ENCODE data around the gene EPHB2.

EPHB2 gene

DNA sequence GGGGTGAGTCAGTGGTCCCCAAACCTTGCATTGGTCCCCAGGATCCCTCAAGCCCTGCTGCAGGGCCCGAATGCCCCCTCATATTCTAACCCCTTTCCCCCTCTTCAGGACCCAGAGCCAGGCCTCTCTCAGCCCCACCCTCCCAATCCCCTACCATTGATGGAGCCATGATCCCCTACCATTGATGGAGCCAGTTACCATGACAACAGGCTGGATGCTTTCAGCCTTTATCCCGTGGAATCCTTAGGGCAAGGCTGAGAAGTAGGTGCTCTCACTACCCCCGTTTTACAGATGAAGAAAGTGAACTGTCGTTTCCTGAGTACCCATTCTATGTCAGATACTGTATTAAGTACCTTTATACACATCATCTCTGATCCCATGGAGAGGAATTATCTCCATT, 70.8 kb downstream of the EPHB2 start:
- no peak for DNase-seq (ENCODE audit: low spot score)

DNA sequence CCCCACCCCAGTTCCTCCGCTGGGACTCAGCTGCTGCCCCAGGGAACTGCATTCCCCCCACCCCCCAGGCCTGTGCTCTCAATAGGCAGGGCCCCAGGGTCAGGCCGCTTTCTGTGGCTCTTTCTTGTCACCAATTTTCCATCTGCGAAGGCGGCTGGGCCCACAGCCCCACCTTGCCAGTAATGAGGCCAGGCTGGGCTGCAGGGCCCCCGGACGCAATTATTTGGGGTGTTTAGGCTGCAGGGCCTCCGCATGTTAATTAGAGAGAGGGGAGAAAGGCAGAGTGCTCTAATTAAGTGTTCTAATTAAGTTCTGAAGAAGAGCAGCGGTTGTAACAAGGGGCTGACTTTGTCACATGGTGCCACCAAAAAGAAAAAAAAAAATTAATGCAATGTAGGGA, 71.8 kb downstream of the EPHB2 start:
- no peak for DNase-seq (ENCODE audit: low spot score)

DNA sequence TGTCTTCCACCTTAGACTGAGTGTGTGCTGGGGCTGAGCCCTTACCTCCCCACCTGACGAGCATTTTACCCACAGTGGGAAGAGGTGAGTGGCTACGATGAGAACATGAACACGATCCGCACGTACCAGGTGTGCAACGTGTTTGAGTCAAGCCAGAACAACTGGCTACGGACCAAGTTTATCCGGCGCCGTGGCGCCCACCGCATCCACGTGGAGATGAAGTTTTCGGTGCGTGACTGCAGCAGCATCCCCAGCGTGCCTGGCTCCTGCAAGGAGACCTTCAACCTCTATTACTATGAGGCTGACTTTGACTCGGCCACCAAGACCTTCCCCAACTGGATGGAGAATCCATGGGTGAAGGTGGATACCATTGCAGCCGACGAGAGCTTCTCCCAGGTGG, 73.7 kb downstream of the EPHB2 start:
- DNase-seq (ENCODE audit: low spot score) = no peak

DNA sequence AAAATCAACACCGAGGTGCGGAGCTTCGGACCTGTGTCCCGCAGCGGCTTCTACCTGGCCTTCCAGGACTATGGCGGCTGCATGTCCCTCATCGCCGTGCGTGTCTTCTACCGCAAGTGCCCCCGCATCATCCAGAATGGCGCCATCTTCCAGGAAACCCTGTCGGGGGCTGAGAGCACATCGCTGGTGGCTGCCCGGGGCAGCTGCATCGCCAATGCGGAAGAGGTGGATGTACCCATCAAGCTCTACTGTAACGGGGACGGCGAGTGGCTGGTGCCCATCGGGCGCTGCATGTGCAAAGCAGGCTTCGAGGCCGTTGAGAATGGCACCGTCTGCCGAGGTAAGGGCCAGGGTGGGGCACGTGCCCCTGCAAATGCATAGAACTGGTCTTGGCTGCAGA, 74.1 kb downstream of the EPHB2 start:
- no peak for DNase-seq (ENCODE audit: low spot score)

DNA sequence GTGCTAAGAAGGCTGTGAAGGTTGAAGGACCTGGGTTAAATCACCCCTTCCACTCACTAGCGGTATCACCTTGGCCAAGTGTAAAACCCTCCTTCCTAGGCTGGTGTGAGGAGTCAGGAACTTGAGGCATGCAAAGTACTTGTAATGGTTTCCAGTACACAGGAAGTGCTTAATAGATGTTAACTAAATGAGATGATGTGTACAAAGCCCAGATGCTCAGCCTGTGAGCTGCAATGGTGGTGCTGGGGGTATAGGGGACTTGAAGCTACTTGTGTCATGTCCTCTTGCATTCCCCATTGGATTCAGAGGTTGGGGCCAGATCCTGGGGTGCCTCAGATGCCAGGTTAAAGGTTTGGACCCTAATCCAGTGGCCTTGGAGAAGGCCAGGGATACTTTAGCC, 75.5 kb downstream of the EPHB2 start:
- DNase-seq (ENCODE audit: low spot score) = no peak

DNA sequence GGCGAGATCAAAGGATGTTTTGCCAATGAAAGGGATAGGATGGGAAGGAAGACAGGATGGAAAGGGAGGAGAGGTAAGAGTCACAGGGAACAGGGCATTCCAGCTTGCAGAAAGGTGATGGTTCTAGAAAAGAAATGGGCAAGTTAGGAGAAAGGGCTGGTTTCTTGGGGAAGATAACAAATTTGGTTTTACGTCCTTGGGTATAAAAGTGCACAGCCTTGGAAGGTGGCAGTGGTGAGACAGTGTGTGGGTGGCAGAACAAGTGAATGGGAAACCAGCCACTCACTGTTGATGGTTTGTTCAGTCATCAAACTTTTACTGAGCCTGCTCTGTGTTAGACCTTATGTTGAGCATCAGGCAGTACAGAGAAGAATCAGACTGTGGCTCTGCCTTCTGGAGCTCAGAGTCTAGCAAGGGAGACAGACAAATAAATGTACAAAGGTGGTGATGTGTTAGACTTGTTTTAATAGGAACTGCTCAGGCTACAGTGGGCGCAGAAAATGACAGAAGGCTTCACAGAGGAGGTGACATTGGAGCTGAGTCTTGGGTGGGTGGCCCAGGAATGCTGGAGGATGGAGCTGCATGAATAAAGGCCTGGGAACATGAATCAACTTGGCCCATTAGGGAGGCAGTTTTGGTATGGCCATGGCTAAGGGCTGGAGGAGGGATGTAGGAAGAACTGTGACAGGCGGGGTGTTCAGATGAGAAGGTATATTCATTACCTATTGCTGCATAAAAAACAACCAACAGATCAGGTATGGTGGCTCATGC, 76.3 kb downstream of the EPHB2 start:
- no peak for DNase-seq (ENCODE audit: low spot score)

DNA sequence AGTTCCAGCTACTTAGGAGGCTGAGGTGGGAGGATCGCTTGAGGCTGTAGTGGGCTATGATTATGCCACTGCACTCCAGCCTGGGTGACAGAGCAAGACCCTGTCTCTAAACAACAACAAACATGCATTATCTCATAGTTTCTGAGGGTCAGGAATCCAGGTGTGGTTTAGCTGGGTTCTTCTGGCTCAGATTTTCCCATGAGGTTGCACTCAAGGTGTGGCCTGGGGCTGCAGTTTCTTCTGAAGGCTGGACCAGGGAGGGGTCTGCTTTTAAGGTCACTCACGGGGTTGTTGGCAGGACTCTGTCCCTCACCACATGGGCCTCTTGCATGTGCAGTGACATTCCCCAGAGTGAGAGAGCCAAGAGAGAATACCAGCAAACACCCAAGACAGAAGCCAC, 77.0 kb downstream of the EPHB2 start:
- no peak for DNase-seq (ENCODE audit: low spot score)

DNA sequence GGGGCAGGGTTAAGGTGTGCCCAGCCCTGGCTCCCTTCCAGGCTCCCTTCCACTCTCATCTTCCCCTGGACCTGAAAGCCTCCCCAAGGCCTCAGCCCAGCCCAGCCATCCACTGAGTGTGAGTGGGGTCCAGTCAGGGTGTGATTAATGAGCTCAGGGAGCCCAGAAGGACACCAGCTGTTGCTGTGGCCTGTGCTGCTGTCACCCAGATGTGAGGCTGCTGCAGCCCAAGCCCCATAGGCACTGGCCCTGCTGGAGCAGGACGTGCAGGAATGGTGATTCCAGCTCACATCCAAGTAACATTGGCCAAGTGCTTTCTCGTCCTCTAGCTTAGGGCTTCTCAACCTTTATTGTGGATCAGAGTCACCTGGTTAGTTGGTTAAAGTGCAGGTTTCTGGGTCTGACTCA, 77.6 kb downstream of the EPHB2 start:
- no peak for DNase-seq (ENCODE audit: low spot score)

DNA sequence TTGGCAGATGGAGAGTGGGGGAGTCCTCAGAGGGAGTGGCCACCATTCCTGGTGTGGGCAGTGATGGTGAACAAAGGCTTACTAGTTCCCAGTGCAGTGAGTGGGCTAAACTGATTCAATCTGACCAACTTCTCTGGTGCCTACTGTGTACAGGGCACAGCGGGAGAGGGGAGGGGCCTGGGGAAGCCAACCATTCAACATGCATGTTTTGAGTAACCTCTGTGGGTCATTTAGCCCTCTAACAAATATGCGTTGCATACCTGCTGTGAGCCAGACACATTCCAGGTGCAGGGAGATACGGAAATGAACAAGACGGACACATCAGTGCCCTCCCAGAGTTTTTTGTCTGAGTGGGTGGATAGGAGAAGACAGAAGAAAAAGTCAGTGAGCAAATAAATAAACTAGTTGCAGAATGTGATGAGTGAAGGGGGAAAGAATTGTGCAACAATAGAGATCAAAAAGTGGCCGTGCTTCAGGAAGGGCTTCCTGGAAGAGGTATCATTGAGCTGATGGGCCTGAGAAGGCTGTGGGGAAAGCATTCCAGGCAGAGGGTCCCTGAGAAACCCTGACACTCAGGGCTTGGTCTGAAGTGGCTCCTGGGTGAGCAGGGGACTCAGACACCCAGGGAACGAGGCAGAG, 78.8 kb downstream of the EPHB2 start:
- DNase-seq (ENCODE audit: low spot score) = no peak

DNA sequence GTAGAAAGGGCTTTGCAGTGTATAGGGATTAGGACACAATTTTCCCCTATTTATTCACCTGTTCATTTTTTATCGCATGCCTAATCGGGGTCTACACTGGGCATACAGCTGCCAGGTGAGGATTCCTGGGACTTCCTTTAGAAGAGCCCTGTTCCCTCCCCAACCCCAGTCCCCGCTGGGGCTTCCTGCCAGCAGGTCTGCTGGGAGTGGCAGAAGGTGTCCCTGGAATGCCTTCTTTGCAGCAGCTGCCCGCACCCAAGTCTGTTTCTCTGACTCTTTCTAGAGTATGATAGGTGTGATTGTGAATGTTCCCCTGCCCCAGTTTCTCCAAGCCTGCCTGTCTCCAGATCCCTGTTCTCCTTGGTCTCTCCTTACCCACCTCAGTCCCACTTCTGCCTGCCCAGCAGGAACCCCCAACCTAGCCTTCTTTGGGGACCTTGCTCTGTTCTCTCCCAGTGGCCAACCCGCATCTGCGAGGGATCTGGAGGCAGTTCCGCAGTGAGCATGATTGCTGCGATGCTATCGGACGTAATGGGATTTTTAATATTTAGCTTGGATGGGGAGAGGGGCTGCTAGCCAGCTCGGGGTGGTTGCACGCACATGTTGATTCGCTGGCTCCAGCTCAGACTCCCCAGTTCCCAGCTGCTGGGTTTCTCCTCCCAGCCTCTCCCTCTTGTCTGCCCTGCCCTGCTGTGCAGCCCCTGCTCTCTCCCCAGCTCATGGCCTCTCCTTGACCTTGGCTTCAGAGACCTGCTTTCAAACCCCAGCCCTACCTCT, 79.8 kb downstream of the EPHB2 start:
- DNase-seq (ENCODE audit: low spot score) = no peak

DNA sequence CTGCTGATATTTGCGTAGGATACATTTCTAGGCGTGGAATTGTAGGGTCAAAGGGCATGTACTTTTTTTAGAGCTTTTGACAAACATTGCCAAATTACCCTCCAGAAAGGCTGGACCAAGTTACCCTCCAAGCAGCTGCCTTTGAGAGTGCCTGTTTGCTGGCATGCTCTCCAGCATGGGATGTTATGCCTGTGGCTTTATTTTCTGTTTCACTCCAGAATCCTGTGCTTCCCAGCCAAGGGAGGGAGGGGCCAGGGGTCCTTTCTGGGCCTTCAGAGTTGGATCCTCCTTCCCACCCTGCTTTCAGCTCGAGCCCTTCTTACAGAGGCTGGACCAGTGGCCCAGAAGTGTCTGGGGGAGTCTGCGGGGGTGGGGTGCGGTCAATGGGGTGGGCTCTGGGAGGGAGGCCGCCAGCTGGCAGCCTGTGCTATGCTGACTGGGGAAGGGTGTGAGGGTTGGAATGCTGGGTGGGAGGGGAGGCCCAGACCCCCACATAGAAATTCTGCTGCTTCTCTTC, 81.2 kb downstream of the EPHB2 start:
- no peak for DNase-seq (ENCODE audit: low spot score)

DNA sequence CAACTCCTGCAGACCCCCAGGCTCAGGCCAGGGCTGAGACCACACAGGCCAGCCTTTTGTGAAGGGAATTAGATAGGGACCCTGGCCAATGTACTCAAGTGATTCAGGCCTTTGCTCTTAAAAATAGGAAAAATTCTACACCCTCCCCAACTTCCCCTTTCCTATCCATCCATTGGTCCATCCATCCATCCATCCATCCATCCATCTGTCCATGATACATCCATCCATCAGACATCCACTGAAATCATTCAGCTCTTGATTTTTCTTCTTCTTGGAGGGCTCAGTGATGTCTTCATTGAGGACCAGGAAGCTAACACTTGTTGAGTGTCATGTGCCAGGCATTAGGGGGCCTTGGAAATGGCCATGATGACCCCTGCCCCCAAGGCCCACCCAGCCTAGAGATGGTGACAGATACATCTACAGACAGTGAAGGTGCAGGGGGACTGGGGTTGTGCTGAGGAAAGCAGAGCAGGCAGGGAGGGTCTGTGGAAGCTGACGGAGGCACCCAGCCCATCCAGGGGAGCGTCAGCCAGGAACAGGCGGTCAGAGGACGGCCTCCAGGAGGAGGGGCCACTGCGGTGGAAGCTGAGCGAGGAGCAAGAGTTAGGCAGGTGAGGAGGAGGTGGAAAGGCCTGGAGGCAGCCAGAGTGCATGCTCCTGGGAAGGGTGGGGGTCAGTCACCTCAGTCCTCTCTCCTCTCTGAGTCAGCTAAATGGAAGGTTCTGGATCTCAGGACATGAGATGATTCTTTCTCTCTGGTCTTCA, 81.9 kb downstream of the EPHB2 start:
- no peak for DNase-seq (ENCODE audit: low spot score)

DNA sequence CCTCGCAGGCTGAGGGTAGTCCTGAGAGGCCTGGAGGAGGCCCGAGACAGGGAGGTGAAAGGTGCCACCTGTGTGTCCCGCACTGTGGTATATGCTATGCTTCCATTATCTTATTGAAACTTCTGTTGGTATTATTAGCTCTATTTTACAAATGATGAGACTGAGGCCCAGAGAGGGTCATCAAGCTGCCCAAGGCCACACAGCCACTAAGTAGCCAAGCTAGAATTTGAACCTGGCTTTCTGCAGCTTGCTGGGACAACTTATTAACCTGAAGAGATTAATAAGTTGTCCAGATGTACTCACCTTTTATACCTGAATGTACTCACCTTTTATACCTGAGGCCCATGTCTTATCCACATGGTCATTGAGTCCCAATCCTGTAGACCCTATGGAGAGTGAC, 83.0 kb downstream of the EPHB2 start:
- no peak for DNase-seq (ENCODE audit: low spot score)

DNA sequence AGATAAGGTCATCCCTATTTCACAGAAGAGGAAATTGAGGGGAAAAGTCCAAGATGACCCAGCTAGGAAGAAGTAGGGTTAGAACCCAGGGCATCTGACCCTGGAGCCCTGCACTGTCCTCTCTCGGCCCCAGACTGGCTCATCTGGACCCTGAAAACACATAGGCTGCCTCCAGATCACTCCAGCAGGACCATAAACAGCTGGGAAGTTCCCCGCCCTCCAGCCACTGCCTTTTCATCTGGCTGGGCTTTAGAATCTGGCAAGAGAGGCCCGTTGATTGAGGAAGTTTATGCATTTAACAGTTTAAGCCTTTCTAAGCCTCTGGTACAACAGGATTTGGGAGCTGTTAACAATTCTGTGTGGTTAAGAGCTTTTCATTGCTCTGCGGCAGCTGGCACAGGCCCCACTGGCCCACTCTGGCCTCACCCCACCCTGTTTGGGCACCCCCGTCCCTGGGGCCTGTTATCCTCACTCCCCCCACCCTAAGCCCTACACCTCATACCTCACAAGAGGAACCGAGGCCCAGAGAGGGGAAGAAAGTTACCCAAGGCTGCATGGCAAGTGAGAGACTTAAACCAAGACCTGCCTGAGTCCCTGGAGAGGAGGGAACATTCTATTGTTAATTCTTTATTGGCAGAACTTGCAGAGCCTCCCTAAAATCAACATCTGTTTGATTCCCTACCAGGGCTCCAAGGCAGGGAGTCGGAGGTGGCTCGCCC, 84.2 kb downstream of the EPHB2 start:
- no peak for DNase-seq (ENCODE audit: low spot score)

DNA sequence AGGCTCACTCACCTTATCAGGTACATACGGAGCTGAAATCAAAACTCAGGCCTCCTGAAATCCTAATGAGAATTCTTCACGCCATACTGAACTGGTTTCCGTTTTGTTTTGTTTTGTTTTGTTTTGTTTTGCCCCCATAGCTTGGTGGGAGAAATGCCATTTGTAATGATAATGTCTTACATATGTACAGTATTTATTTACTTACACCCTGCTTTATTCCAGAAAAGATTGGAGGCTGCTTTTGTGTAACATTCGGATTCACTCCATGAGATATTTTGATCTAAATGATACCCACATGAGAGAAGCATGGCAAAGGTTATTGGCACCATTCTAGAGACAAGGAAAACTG, 84.7 kb downstream of the EPHB2 start:
- DNase-seq (ENCODE audit: low spot score) = no peak

DNA sequence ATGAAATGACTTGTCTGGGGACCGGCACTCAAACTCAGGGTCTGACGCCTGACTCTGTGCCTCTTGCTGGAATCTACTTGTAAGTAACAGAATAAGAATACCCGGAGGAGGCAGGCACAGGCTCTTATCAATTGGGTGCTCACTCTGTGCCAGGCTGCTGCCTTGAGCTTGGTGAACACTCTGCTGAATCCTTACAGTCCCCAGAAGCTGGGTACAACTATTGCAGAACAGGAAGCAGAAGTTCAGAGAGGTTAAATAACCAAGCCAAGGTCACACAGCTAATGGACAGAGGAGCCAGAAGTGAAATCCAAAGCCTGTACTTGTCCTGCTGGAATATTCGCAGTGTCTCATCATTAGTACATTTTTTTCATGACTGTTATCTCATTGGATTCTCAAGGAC, 86.0 kb downstream of the EPHB2 start:
- no peak for DNase-seq (ENCODE audit: low spot score)

DNA sequence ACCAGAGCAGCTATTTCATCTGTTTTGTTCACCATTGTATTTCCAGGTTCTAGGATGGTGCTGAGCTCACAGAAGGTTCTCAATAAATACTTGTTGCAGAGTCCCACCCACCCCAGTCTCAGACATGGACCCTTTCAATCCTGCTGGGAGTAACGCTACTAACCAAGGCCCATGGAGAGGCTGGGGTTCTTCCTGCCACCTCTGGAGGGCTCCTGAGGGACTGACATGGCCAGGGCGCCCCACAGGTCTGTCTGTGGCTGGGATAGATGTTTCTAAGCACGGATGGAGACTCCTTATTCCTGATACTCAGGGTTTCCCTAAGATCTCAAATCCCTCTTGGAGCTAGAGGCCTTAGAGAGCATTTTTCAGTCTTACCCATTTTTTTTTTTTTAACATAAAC, 87.4 kb downstream of the EPHB2 start:
- DNase-seq (ENCODE audit: low spot score) = no peak

DNA sequence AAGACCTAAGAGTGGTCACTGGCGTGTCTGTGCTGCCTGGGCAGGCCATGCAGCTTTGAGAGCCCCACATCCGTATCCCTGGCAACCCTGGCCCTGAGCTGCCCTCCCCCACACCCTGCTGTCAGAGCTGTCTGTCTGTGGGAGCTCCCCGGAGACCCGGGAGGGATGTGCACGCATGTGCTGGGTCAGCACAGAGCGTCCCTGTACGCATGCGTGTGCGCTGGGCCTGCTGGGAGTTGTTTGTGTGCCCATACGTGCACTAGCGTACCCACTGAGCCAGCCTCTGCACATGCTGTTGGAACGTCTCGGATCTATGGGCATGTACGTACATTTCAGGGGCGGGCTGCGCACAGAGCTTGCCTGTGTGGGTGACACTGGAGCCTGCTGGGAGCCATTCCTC, 89.3 kb downstream of the EPHB2 start:
- DNase-seq (ENCODE audit: low spot score) = no peak

DNA sequence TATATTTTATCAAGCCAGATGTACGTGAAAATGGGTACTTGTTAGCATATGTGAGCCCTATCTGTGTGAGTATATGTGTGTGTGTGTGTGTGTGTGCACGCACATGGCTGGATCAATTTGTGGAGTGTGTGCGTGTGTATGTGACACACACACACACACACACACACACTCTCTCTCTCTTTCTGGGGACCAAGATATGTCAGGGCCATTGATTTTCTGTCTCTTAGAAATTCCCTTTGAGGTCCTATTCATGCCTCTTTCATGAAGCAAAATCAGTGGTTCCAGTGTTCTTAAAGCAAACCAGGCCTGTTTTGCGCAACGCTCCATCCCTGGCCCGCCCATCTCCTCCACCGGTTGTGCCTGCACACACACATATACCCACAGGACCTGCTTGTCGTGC, 90.0 kb downstream of the EPHB2 start:
- no peak for DNase-seq (ENCODE audit: low spot score)

DNA sequence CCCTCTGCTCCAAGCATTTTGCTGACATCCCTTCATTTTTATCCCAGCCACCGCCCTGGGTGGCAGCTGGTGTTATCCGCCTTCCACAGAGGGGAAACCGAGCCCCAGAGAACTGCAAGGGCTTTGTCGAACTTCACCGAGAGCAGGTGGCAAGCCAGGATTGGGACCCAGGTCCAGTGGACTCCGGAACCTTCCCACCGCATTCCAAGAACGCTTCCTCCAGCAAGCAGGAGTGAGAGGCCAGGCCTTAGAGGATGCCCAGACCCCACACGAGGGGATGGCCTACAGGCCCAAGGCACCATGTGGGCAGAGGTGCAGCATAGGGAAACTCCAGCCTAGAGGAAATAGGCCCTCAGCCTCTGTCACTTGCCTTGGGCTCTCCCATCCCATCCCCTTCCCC, 90.7 kb downstream of the EPHB2 start:
- no peak for DNase-seq (ENCODE audit: low spot score)

DNA sequence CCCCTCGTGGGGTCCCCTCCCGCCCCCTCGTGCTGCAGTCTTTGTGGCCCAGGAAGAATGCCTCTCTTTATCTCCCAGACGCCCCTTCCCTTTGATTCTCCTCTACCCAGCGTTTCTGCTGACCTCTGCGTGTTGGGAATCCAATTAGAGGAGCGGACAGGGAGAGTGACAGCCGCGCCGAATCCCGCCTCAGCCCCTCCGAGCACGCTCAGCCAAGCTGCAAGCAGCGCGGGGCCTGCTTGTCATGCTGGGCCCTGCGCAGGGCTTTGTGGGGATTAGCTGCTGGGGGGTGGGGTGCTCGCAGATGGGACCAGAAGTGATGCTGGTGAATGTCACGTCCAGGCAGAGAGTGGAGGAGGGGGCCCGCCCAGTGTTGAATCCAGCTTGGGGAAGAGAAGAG, 91.1 kb downstream of the EPHB2 start:
- no peak for DNase-seq (ENCODE audit: low spot score)

DNA sequence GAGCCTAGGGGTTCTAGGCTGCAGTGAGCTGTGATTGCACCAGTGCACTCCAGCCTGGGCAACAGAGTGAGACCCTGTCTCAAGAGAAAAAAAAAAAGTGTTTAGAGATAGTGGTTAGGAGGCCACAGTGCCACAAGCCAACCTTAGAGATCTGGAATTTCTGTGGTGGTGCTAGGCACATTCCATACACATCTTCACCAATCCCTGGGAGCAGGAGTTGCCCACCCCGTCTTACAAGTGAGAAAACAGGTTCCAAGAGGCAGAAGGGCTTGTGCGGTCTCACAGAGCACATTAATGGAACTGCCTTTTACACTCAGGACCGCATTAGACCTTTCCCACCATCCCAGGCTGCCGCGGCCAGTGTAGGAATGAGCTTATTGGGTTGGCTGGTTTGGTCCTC, 93.2 kb downstream of the EPHB2 start:
- no peak for DNase-seq (ENCODE audit: low spot score)
